Panc1 (cell line): ENCODE data around the gene KAT14. TPM values are rescaled to one million over a fixed set of nuclear protein-coding genes. Genes with fewer than 3 reads are reported as not detected.

Experiments
- ATAC-seq: fragments of 200-7000 bp; cut with Tn5 transposase; 2 replicates; pipeline ENCODE4 v1.9.1; 2020; ENCODE audit warnings: mild to moderate bottlenecking, moderate library complexity
- BruUV-seq: library from RNA; stranded (reverse); fragments of 400-500 nt; replicated peaks from 2 replicates; lab custom pipeline; 2021; lab: Mats Ljungman, UMichigan
- CTCF ChIA-PET: fragments of 300-600 bp; sonication (Branson Sonifier 250); formaldehyde crosslinking; loops from one replicate; lab custom pipeline; 2022; ENCODE audit warnings: antibody characterized with exemption; lab: Charles Lee
- POLR2A ChIA-PET: fragments of 300-600 bp; sonication (Branson Sonifier 250); formaldehyde crosslinking; loops from one replicate; lab custom pipeline; 2022; ENCODE audit warnings: antibody characterized with exemption; lab: Charles Lee
- DNase-seq: peaks from one replicate; pipeline ENCODE4 v3.0.0-alpha.2; 2010; ENCODE audit warnings: low read depth, low spot score
- H3K27ac ChIP-seq: 2 replicates; pipeline ENCODE4 v1.5.1; 2011; ENCODE audit warnings: mild to moderate bottlenecking, low read length, inconsistent platforms
- H3K27me3 ChIP-seq: fragments of 200-500 bp; sonication (Bioruptor generic); 2 replicates; pipeline ENCODE4 v1.6.0; 2014; ENCODE audit warnings: low read length, inconsistent platforms; ENCODE audit not compliant: control insufficient read depth, insufficient read depth
- H3K36me3 ChIP-seq: fragments of 200-500 bp; sonication (Bioruptor generic); 2 replicates; pipeline ENCODE4 v1.5.1; 2014; ENCODE audit warnings: inconsistent platforms, mild to moderate bottlenecking, low read length, moderate library complexity; ENCODE audit not compliant: control insufficient read depth, insufficient read depth
- H3K4me1 ChIP-seq: 2 replicates; pipeline ENCODE4 v1.5.1; 2011; ENCODE audit warnings: inconsistent platforms, mild to moderate bottlenecking, low read length, moderate library complexity; ENCODE audit not compliant: control insufficient read depth, insufficient read depth
- H3K4me3 ChIP-seq, 2 experiments: 2 replicates each; pipeline ENCODE4 v1.5.1; 2011 to 2012; ENCODE audit warnings: low read depth in 2 of 2, low read length in 2 of 2, mild to moderate bottlenecking in 2 of 2, inconsistent platforms in 1 of 2, moderate library complexity in 1 of 2
- H3K9me3 ChIP-seq: fragments of 200-500 bp; sonication (Bioruptor generic); 2 replicates; pipeline ENCODE4 v1.5.1; 2014; ENCODE audit warnings: low read depth, mild to moderate bottlenecking, inconsistent platforms, low read length, moderate library complexity; ENCODE audit not compliant: control insufficient read depth, insufficient read depth
- CTCF ChIP-seq: fragments of 450-650 bp; IDR thresholded peaks from 2 replicates; pipeline ENCODE4 v1.5.1; 2017; ENCODE audit warnings: mild to moderate bottlenecking
- POLR2AphosphoS5 ChIP-seq: IDR thresholded peaks from 2 replicates; pipeline ENCODE4 v1.6.1; 2012; ENCODE audit warnings: mild to moderate bottlenecking, low read depth, low read length, moderate library complexity
- REST ChIP-seq, 2 experiments: IDR thresholded peaks; 2 replicates each; pipeline ENCODE4 v1.6.1; 2011 to 2012; ENCODE audit warnings: low read depth in 2 of 2, control low read depth in 1 of 2, low read length in 1 of 2, mild to moderate bottlenecking in 1 of 2, moderate library complexity in 1 of 2; ENCODE audit not compliant: insufficient read depth in 1 of 2
- SIN3A ChIP-seq: IDR thresholded peaks from 2 replicates; pipeline ENCODE4 v1.6.1; 2012; ENCODE audit warnings: low read depth, mild to moderate bottlenecking, low read length, moderate library complexity, borderline replicate concordance; ENCODE audit not compliant: insufficient read depth
- TCF7L2 ChIP-seq: IDR thresholded peaks from 2 replicates; pipeline ENCODE4 v1.6.1; 2011; ENCODE audit warnings: mild to moderate bottlenecking, low read depth, low read length, inconsistent platforms
- in situ Hi-C: cut with HindIII; loops from 2 replicates; pipeline ENCODE4 v1.10.0; 2016; ENCODE audit warnings: low sequenced_read_pairs, low pct_unique_long_range_greater_than_20kb
- intact Hi-C: fragments of 100-400 bp; cut with micrococcal nuclease; formaldehyde crosslinking; loops from one replicate; pipeline ENCODE4 v1.10.0; 2022; ENCODE audit not compliant: unreplicated experiment
- total RNA-seq: library from RNA; stranded (reverse); gene quantifications from one replicate; pipeline ENCODE4 v1.2.1, GENCODE V29; 2021; ENCODE audit not compliant: unreplicated experiment

KAT14 gene
- total RNA-seq, 1 experiment from 2014 or later: 12.7 TPM

GRCh38 chr20:18213002-18213401 lies 75.3 kb downstream of the KAT14 start:
- H3K36me3 ChIP-seq: no peaks in the 10 kb centered on the region
- in situ Hi-C loops: no loop called here
- TF ChIP-seq SIN3A (no peak), TCF7L2 (no peak), CTCF (no peak), POLR2AphosphoS5 (no peak), REST (IDR thresholded peaks at IDR 0.05; ENCODE audit: insufficient read depth in 1 of 2, low read depth in 2 of 2, low read length in 1 of 2) (no peak)
- no peak overlapping the region for H3K27ac ChIP-seq
- no TSS peak for BruUV-seq
- H3K4me1 ChIP-seq: no peaks in the 10 kb centered on the region; the same call in 1 of the 2 replicates
- POLR2A ChIA-PET: interaction anchor here (0.6 kb wide), 1 partner anchor 210 kb away, joined by 3 read pairs; no protein-coding TSS in a partner anchor
- H3K27me3 ChIP-seq: no peaks in the 10 kb centered on the region
- no peaks in the 10 kb centered on the region for H3K9me3 ChIP-seq
- CTCF ChIA-PET: no interaction called here
- ATAC-seq (no peak), DNase-seq (no peak)
- intact Hi-C loops: no loop called here
- H3K4me3 ChIP-seq: no peak overlapping the region

- Histone ChIP-seq H3K27ac (no peak overlapping the region), H3K4me1 (no peaks in the 10 kb centered on the region; the same call in 1 of the 2 replicates), H3K36me3 (no peaks in the 10 kb centered on the region), H3K9me3 (no peaks in the 10 kb centered on the region), H3K4me3 (no peak overlapping the region), H3K27me3 (no peaks in the 10 kb centered on the region)
- DNase-seq (no peak), ATAC-seq (no peak)
- TF ChIP-seq REST (IDR thresholded peaks at IDR 0.05; ENCODE audit: insufficient read depth in 1 of 2, low read depth in 2 of 2, low read length in 1 of 2) (no peak), SIN3A (no peak), POLR2AphosphoS5 (no peak), TCF7L2 (no peak), CTCF (no peak)
- no TSS peak for BruUV-seq
- intact Hi-C loops (no loop called here), in situ Hi-C loops (no loop called here)
- ChIA-PET CTCF (no interaction called here), POLR2A (no interaction called here)
Observed at GRCh38 chr20:18215566-18215965, 77.9 kb downstream of the KAT14 start.
